Bronchial epithelial cell (primary cell): ENCODE data around the gene GPD1. TPM values are rescaled to one million over a fixed set of nuclear protein-coding genes. Genes with fewer than 3 reads are reported as not detected.

ENCODE experiments used
- DNase-seq: peaks from one replicate; pipeline ENCODE4 v3.0.0-alpha.2; 2010; ENCODE audit warnings: low read depth
- FAIRE-seq: peaks from 2 replicates; lab custom pipeline; 2011; peaks lifted over from hg19 to GRCh38; lab: Jason Lieb, UNC
- H3K27me3 ChIP-seq: 2 replicates; pipeline ENCODE4 v1.5.1; 2011; ENCODE audit warnings: low read length; ENCODE audit not compliant: control insufficient read depth, insufficient read depth
- H3K36me3 ChIP-seq: 2 replicates; pipeline ENCODE4 v1.5.1; 2011; ENCODE audit warnings: low read length; ENCODE audit not compliant: control insufficient read depth, insufficient read depth
- H3K4me3 ChIP-seq: 2 replicates; pipeline ENCODE4 v1.5.1; 2011; ENCODE audit warnings: mild to moderate bottlenecking, low read depth, low read length, control low read depth
- total RNA-seq: library from RNA; depleted of rRNA; stranded (reverse); fragments of >200 nt; gene quantifications from 2 replicates; pipeline ENCODE4 v1.2.1, GENCODE V29; 2014
- TF ChIP-seq, protein P1 (sequence below): IDR thresholded peaks from 2 replicates; pipeline ENCODE4 v1.5.1; 2011; ENCODE audit warnings: mild to moderate bottlenecking, moderate library complexity, low read length, control low read depth, inconsistent platforms; ENCODE audit not compliant: insufficient read depth, severe bottlenecking

GPD1 gene
- total RNA-seq, 1 donor from 2014 or later: 0.53 TPM

- no peak for FAIRE-seq
These were observed 884 bp downstream of the GPD1 start for GRCh38 chr12:50104417-50105366.

DNA sequence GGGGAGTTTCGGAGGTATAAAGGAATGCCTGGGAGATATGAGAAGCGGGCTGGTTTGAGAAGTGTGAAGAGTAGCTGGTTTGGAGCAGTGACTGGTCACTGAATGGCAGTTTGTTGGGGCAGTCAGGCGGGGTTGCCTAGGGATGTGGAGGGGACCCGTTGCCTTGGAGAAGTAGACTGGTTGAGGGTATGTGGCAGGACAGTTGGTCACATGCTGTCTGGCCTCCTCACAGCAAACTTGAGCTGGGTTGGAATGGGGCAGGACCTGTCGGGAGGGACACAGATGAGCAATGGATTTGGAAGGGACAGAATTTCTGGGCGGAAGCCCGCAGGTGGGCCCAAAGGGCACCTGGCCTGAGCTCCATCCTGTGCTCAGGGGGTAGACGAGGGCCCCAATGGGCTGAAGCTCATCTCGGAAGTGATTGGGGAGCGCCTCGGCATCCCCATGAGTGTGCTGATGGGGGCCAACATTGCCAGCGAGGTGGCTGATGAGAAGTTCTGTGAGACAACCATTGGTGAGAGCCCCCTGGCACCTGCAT is 2.2 kb downstream of the GPD1 start:
- TF ChIP-seq, protein P1, sequence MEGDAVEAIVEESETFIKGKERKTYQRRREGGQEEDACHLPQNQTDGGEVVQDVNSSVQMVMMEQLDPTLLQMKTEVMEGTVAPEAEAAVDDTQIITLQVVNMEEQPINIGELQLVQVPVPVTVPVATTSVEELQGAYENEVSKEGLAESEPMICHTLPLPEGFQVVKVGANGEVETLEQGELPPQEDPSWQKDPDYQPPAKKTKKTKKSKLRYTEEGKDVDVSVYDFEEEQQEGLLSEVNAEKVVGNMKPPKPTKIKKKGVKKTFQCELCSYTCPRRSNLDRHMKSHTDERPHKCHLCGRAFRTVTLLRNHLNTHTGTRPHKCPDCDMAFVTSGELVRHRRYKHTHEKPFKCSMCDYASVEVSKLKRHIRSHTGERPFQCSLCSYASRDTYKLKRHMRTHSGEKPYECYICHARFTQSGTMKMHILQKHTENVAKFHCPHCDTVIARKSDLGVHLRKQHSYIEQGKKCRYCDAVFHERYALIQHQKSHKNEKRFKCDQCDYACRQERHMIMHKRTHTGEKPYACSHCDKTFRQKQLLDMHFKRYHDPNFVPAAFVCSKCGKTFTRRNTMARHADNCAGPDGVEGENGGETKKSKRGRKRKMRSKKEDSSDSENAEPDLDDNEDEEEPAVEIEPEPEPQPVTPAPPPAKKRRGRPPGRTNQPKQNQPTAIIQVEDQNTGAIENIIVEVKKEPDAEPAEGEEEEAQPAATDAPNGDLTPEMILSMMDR: no peak
- no peak for FAIRE-seq
- DNase-seq: no peak
- Histone ChIP-seq H3K36me3 (no peaks in the 10 kb centered on the region), H3K27me3 (no peaks in the 10 kb centered on the region), H3K4me3 (no peak overlapping the region)

More at GRCh38 chr12:50104417-50105366, 884 bp downstream of the GPD1 start:
- DNase-seq: no peak
- no peaks in the 10 kb centered on the region for H3K27me3 ChIP-seq
- H3K36me3 ChIP-seq: peaks cover 2% of the 10 kb centered on the region
- TF ChIP-seq, protein P1: no peak
- H3K4me3 ChIP-seq: no peak overlapping the region

DNA sequence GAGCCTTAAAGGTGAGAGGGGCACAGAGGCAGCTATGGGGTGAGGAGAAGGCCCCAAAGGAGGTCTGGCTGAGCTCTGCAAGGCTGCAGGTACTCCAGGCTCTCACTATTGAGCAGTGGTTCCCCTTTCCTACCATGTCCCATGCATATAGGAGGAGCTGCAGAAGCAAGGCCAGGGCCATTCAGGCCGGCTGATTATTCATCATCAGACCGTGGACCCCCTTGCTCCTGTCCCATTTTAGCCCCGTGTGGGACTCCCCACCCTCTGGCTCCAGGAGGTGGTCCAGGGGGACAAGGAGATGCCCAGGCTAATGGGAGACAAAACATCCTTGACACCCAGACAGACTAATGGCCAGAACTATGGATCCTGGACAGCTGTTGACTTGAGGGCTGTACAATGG is 3.1 kb downstream of the GPD1 start:
- DNase-seq (no peak), FAIRE-seq (no peak)
- TF ChIP-seq, protein P1: no peak
- H3K36me3 ChIP-seq: no peaks in the 10 kb centered on the region
- no peak overlapping the region for H3K4me3 ChIP-seq
- no peaks in the 10 kb centered on the region for H3K27me3 ChIP-seq

- no peak for FAIRE-seq
- Histone ChIP-seq H3K27me3 (no peaks in the 10 kb centered on the region), H3K36me3 (no peaks in the 10 kb centered on the region), H3K4me3 (no peak overlapping the region)
- TF ChIP-seq, protein P1: no peak
- DNase-seq: no peak
These were observed 3.8 kb downstream of the GPD1 start for GRCh38 chr12:50107416-50108268.

GRCh38 chr12:50109319-50109718 is 5.5 kb downstream of the GPD1 start:
- DNase-seq (no peak), FAIRE-seq (no peak)
- TF ChIP-seq, protein P1: no peak
- Histone ChIP-seq H3K27me3 (no peaks in the 10 kb centered on the region), H3K36me3 (no peaks in the 10 kb centered on the region), H3K4me3 (no peak overlapping the region)
